C1 segment of cervical spinal cord (tissue), 14 donors: ENCODE data around the gene FECH.
"Not testable (repeated sequence)": the region's sequence is repeated elsewhere in the genome, so short reads cannot be mapped to it uniquely, and the experiment has no call there.

Source experiments
- DNase-seq, 14 donors: peaks; one replicate each; lab custom pipeline; 2025; lab: John Stamatoyannopoulos, UW

Gene FECH

GRCh38 chr18:57533006-57533867 lies 53.3 kb downstream of the FECH start:
- no peak for DNase-seq

- no peak for DNase-seq
Observed at GRCh38 chr18:57529151-57529550, 57.4 kb downstream of the FECH start.

GRCh38 chr18:57527556-57528229 lies 58.8 kb downstream of the FECH start:
- no peak for DNase-seq

GRCh38 chr18:57523171-57523956 lies 63.1 kb downstream of the FECH start:
- peak in 2 of 14 donors; percentile 2 to 11 for DNase-seq

- not testable (repeated sequence) for DNase-seq
Observed at GRCh38 chr18:57522348-57522747, 64.2 kb downstream of the FECH start.

- no peak for DNase-seq
Observed at GRCh38 chr18:57519668-57520424, 66.7 kb downstream of the FECH start.

- no peak for DNase-seq
Observed at GRCh38 chr18:57518533-57518932, 68.0 kb downstream of the FECH start.

- no peak for DNase-seq
Observed at GRCh38 chr18:57516056-57516455, 70.4 kb downstream of the FECH start.

- DNase-seq = no peak
Observed at GRCh38 chr18:57505231-57505630, 81.3 kb downstream of the FECH start.

GRCh38 chr18:57502624-57503023 lies 83.9 kb downstream of the FECH start:
- no peak for DNase-seq

- no peak for DNase-seq
Observed at GRCh38 chr18:57498682-57499256, 87.7 kb downstream of the FECH start.
